Hepatocyte (in vitro differentiated cells): ENCODE results near the gene B4GALT3. TPM values are rescaled to one million over a fixed set of nuclear protein-coding genes. Genes with fewer than 3 reads are reported as not detected.

Source experiments
- DNase-seq: peaks from one replicate; pipeline ENCODE4 v3.0.0-alpha.2; 2016; ENCODE audit warnings: low spot score
- H2AFZ ChIP-seq: fragments of 200-600 bp; sonication (generic); 2 replicates; pipeline ENCODE4 v1.6.0; 2016; ENCODE audit warnings: antibody characterized with exemption, mild to moderate bottlenecking
- H3K27ac ChIP-seq: fragments of 200-600 bp; sonication (generic); 2 replicates; pipeline ENCODE4 v1.5.1; 2016; ENCODE audit warnings: mild to moderate bottlenecking
- H3K27me3 ChIP-seq: fragments of 200-600 bp; sonication (generic); 2 replicates; pipeline ENCODE4 v1.6.1; 2016
- H3K36me3 ChIP-seq: fragments of 200-600 bp; sonication (generic); replicated peaks from 2 replicates; pipeline ENCODE4 v1.5.1; 2016; ENCODE audit warnings: low read depth; ENCODE audit not compliant: insufficient read depth
- H3K4me1 ChIP-seq: fragments of 200-600 bp; sonication (generic); 2 replicates; pipeline ENCODE4 v1.5.1; 2016; ENCODE audit warnings: mild to moderate bottlenecking, moderate library complexity; ENCODE audit not compliant: insufficient read depth
- H3K4me2 ChIP-seq: fragments of 200-600 bp; sonication (generic); 2 replicates; pipeline ENCODE4 v1.6.0; 2016
- H3K4me3 ChIP-seq: fragments of 200-600 bp; sonication (generic); 2 replicates; pipeline ENCODE4 v1.5.1; 2016; ENCODE audit warnings: mild to moderate bottlenecking
- H3K79me2 ChIP-seq: fragments of 200-600 bp; sonication (generic); 2 replicates; pipeline ENCODE4 v1.6.0; 2017; ENCODE audit warnings: mild to moderate bottlenecking
- H3K9me2 ChIP-seq: fragments of 200-600 bp; sonication (generic); replicated peaks from 2 replicates; pipeline ENCODE4 v1.6.0; 2017; ENCODE audit warnings: mild to moderate bottlenecking; ENCODE audit not compliant: insufficient read depth
- H3K9me3 ChIP-seq: fragments of 200-600 bp; sonication (generic); 2 replicates; pipeline ENCODE4 v1.5.1; 2016; ENCODE audit warnings: low read depth, mild to moderate bottlenecking
- H4K20me1 ChIP-seq: fragments of 200-600 bp; sonication (generic); 2 replicates; pipeline ENCODE4 v1.6.0; 2016; ENCODE audit warnings: mild to moderate bottlenecking; ENCODE audit not compliant: insufficient read depth, poor library complexity, severe bottlenecking
- CTCF ChIP-seq: fragments of 200-600 bp; sonication (generic); IDR thresholded peaks from 2 replicates; pipeline ENCODE4 v1.5.1; 2016; ENCODE audit warnings: antibody characterized with exemption, mild to moderate bottlenecking; ENCODE audit not compliant: poor library complexity
- EZH2 ChIP-seq: fragments of 200-600 bp; sonication (generic); IDR thresholded peaks from 2 replicates; pipeline ENCODE4 v1.6.1; 2016; ENCODE audit warnings: antibody characterized with exemption, mild to moderate bottlenecking, borderline replicate concordance
- EZH2phosphoT487 ChIP-seq: fragments of 200-600 bp; sonication (generic); IDR thresholded peaks from one replicate; pipeline ENCODE4 v1.6.1; 2018; ENCODE audit warnings: antibody characterized with exemption, mild to moderate bottlenecking, low read depth, moderate library complexity; ENCODE audit not compliant: unreplicated experiment, severe bottlenecking
- WGBS: methylation state at CpG from one replicate; pipeline ENCODE4 v1.1.6; 2016; ENCODE audit warnings: low lambda C conversion rate; ENCODE audit errors: missing lambda C conversion rate; 5-methylcytosine and 5-hydroxymethylcytosine counted together
- polyA plus RNA-seq: library from polyadenylated mRNA; unstranded; fragments of >200 nt; fragmentation: Nextera tagmentation; extraction: Ambion mirVana; gene quantifications from 2 replicates; pipeline ENCODE4 v1.2.1, GENCODE V29; 2016
- total RNA-seq: library from RNA; depleted of rRNA; stranded (reverse); fragments of >200 nt; gene quantifications from 2 replicates; pipeline ENCODE4 v1.2.3, GENCODE V29; 2014

The B4GALT3 gene
- total RNA-seq (32.2 and 36.0 TPM in 2 replicates), polyA plus RNA-seq (48.1 and 56.9 TPM in 2 replicates)

GRCh38 chr1:161177112-161177935 is at the start of gene B4GALT3:
TSS of gene B4GALT3 (minus strand) at chr1:161177507. CDS start at chr1:161176060, 1,447 bp downstream.
- 1% methylated on average over 30 of the region's 50 CpGs for WGBS
- H3K36me3 ChIP-seq = no peaks in the 10 kb centered on the region
- H3K4me3 ChIP-seq = peak within 1 kb of the TSS; percentile 74
- no peaks in the 10 kb centered on the region for H3K9me2 ChIP-seq
- H3K4me1 ChIP-seq = peaks cover 8% of the 10 kb centered on the region
- H3K27ac ChIP-seq = peak within 1 kb of the TSS; percentile 86
- peak; percentile 93 for DNase-seq
- TF ChIP-seq EZH2phosphoT487 (no peak), CTCF (peak; percentile 24)
- peak within 1 kb of the TSS; percentile 90 for H3K4me2 ChIP-seq
- no peaks in the 10 kb centered on the region for H3K9me3 ChIP-seq
- peak within 1 kb of the TSS; percentile 88 for H2AFZ ChIP-seq
- peaks cover 17% of the 10 kb centered on the region for H3K79me2 ChIP-seq
- no peaks in the 10 kb centered on the region for H4K20me1 ChIP-seq
- no peaks in the 10 kb centered on the region for H3K27me3 ChIP-seq

GRCh38 chr1:161226759-161227158 is 49.5 kb upstream of the B4GALT3 start:
- TF ChIP-seq EZH2phosphoT487 (no peak), EZH2 (no peak), CTCF (no peak)
- no peak for DNase-seq
- H3K27me3 ChIP-seq = no peaks in the 10 kb centered on the region
- H3K4me3 ChIP-seq = peak overlapping the region; percentile 50
- peaks cover 10% of the 10 kb centered on the region for H3K4me1 ChIP-seq
- no peak overlapping the region for H2AFZ ChIP-seq
- no peaks in the 10 kb centered on the region for H4K20me1 ChIP-seq
- peaks cover 4% of the 10 kb centered on the region for H3K79me2 ChIP-seq
- H3K9me2 ChIP-seq = no peaks in the 10 kb centered on the region
- H3K9me3 ChIP-seq = no peaks in the 10 kb centered on the region
- 71% methylated on average over 3 of the region's 3 CpGs for WGBS
- no peaks in the 10 kb centered on the region for H3K36me3 ChIP-seq
- H3K27ac ChIP-seq = peak overlapping the region; percentile 17
- peak overlapping the region; percentile 79 for H3K4me2 ChIP-seq

- no peak for TF ChIP-seq CTCF
- TF ChIP-seq EZH2 = no peak
- TF ChIP-seq EZH2phosphoT487 = no peak
- WGBS = 11% methylated on average over 12 of the region's 15 CpGs
- H3K27ac ChIP-seq = peak overlapping the region; percentile 17
These were observed 49.0 kb upstream of the B4GALT3 start for GRCh38 chr1:161226320-161226711.

More at GRCh38 chr1:161226320-161226711, 49.0 kb upstream of the B4GALT3 start:
- Histone ChIP-seq H3K79me2 (peaks cover 4% of the 10 kb centered on the region), H3K9me3 (no peaks in the 10 kb centered on the region), H3K4me3 (peak overlapping the region; percentile 50), H4K20me1 (no peaks in the 10 kb centered on the region), H3K36me3 (no peaks in the 10 kb centered on the region), H3K4me1 (peaks cover 10% of the 10 kb centered on the region), H3K4me2 (peak overlapping the region; percentile 79), H2AFZ (peak overlapping the region; percentile 58), H3K27me3 (no peaks in the 10 kb centered on the region), H3K9me2 (no peaks in the 10 kb centered on the region)
- DNase-seq = no peak
